Urothelium cell line (cell line): ENCODE results near the gene KLF11.
"Not testable (repeated sequence)": the region's sequence is repeated elsewhere in the genome, so short reads cannot be mapped to it uniquely, and the experiment has no call there.

Experiments used
- DNase-seq: peaks from one replicate; pipeline ENCODE4 v3.0.0; 2011; ENCODE audit warnings: low spot score, mixed read lengths
- FAIRE-seq: peaks from 2 replicates; lab custom pipeline; 2011; peaks lifted over from hg19 to GRCh38; lab: Jason Lieb, UNC

KLF11 gene

GRCh38 chr2:10080536-10081304 lies 37.4 kb downstream of the KLF11 start:
- no peak for FAIRE-seq

GRCh38 chr2:10083046-10083445 lies 39.7 kb downstream of the KLF11 start:
- no peak for DNase-seq
- no peak for FAIRE-seq

More at GRCh38 chr2:10080536-10081304, 37.4 kb downstream of the KLF11 start:
- DNase-seq = peak; percentile 70

GRCh38 chr2:10083692-10084211 lies 40.4 kb downstream of the KLF11 start:
- DNase-seq (no peak), FAIRE-seq (no peak)

- DNase-seq (no peak), FAIRE-seq (no peak)
Measured at GRCh38 chr2:10084223-10084865, 41.0 kb downstream of the KLF11 start.

- DNase-seq = no peak
- FAIRE-seq = no peak
Measured at GRCh38 chr2:10085043-10085667, 41.8 kb downstream of the KLF11 start.

- FAIRE-seq (no peak), DNase-seq (no peak)
Measured at GRCh38 chr2:10085668-10086059, 42.3 kb downstream of the KLF11 start.

- FAIRE-seq (no peak), DNase-seq (no peak)
Measured at GRCh38 chr2:10086950-10087349, 43.6 kb downstream of the KLF11 start.

GRCh38 chr2:10087360-10087759 lies 44.0 kb downstream of the KLF11 start:
- no peak for FAIRE-seq
- DNase-seq = no peak

- FAIRE-seq (peak; percentile 30), DNase-seq (no peak)
Measured at GRCh38 chr2:10089565-10090190, 46.3 kb downstream of the KLF11 start.

GRCh38 chr2:10091182-10091888 lies 48.0 kb downstream of the KLF11 start:
- no peak for FAIRE-seq
- no peak for DNase-seq

- FAIRE-seq, DNase-seq: not testable (repeated sequence)
Measured at GRCh38 chr2:10091889-10092244, 48.5 kb downstream of the KLF11 start.

- FAIRE-seq (no peak), DNase-seq (no peak)
Measured at GRCh38 chr2:10094271-10094814, 51.0 kb downstream of the KLF11 start.

- FAIRE-seq (no peak), DNase-seq (no peak)
Measured at GRCh38 chr2:10095175-10095574, 51.8 kb downstream of the KLF11 start.

GRCh38 chr2:10096641-10097040 lies 53.3 kb downstream of the KLF11 start:
- FAIRE-seq (no peak), DNase-seq (no peak)

- DNase-seq (peak; percentile 94), FAIRE-seq (no peak)
Measured at GRCh38 chr2:10097352-10098148, 54.2 kb downstream of the KLF11 start.

GRCh38 chr2:10101491-10101890 lies 58.1 kb downstream of the KLF11 start:
- DNase-seq (no peak), FAIRE-seq (no peak)

- FAIRE-seq = no peak
- no peak for DNase-seq
Measured at GRCh38 chr2:10103179-10103578, 59.8 kb downstream of the KLF11 start.
